Measurements from ENCODE around the gene ZNF157.

The ZNF157 gene

GRCh38 chrX:47447607-47448006, 77.2 kb downstream of the ZNF157 start:
- no peak for DNase-seq (ENCODE audit: low read depth)

GRCh38 chrX:47448165-47448806, 77.9 kb downstream of the ZNF157 start:
- no peak for DNase-seq (ENCODE audit: low read depth)

GRCh38 chrX:47452112-47452511, 81.7 kb downstream of the ZNF157 start:
- no peak for DNase-seq (ENCODE audit: low read depth)

GRCh38 chrX:47456080-47456479, 85.7 kb downstream of the ZNF157 start:
- DNase-seq (ENCODE audit: low read depth) = no peak

- DNase-seq (ENCODE audit: low read depth) = peak; percentile 5
Observed at GRCh38 chrX:47458528-47458927, 88.2 kb downstream of the ZNF157 start.

GRCh38 chrX:47460561-47460960, 90.2 kb downstream of the ZNF157 start:
- DNase-seq (ENCODE audit: low read depth) = no peak

All from activated gamma-delta T cell treated with anti-CD3 and anti-CD28 coated beads, Interleukin-2, amount 50 U/mL, for 16 hours (primary cell).